ENCODE measurements around the gene CACNA1F.

CACNA1F gene

DNA sequence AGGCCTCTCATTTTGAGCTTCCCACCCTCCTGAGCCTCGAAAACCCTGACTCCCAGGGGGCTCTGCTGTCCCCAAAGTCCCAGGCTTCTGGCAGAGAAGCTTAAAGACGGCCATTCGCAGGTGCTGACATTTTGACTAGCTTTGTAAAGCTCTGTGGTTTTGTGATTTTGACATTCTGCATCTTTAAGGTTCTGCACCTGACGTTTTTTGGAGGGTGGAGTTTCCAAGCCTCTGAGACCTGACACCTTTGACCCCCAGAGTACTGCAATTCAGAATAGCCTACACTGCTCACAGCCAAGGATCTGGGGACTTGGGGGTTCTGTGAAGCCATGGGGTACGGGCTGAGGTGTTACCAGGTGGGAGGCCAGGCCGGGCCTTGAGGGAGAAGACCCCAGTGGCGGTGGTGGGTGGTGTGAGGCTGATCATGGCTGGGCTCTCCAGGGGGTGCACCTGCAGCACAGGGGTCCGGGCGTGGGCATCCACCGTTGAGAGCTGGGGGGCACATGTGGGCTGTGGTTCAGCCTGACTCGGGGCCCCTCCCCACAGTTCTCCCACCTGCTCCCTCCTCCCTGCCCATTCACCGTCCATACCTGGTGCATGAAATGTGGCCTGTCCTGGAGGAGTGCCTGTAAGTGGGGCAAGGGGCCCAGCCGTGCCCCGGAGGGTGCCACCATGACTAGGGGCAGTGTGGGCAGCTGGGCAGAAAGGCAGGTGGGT lies 24.1 kb upstream of the CACNA1F start:
- no peak for DNase-seq (ENCODE audit: low spot score)

DNA sequence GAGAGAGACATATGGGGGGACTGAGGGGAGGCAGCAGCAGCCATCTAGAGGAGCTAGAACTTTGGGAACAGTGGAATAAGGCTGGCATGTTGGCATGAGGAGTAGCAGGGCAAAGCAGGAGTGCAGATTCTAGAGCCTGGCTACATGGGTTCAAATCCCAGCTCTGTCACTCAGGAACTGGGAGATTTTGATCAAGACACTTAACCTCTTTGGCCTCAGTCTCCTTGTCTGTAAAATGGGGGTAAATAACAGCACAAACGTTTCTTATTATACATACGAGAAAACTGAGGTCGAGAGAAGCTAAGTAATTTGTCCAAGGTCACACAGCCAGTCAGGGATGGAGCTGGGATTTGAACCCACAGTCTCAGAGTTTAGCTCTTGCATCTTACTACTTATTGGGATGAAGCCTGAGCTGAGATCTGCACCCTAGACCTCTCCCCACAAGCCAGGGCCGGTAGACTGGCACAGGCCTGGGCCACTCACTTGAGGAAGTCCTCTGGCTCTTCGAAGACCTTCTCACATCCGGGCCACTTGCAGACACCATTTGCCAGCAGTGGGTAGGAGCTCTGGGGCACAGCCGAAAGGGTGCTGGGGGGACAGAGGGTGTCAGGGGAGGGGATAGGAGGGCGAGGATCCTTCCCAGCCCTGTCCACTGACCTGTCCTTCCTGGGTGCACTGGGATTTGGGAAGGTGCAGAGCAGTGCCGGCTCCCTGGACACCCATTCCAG lies 23.3 kb upstream of the CACNA1F start:
- DNase-seq (ENCODE audit: low spot score) = no peak

DNA sequence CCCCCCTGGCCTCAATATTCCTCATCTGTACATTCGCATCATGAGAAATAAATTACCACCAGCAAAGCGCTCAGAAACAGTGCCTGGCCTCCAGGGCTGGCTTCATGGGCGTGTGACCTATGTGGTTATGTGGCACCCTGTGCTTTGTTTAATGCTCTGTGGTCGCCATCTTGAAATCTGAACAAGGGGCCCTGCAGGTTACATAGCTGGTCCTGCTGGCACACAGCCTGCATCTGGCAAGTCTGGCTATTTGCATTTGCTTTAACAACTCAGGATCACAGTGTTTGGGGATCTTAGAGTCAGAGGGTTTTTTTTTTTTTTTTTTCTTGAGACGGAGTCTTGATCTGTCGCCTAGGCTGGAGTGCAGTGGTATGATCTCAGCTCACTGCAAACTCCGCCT lies 21.5 kb upstream of the CACNA1F start:
- DNase-seq (ENCODE audit: low spot score) = no peak

DNA sequence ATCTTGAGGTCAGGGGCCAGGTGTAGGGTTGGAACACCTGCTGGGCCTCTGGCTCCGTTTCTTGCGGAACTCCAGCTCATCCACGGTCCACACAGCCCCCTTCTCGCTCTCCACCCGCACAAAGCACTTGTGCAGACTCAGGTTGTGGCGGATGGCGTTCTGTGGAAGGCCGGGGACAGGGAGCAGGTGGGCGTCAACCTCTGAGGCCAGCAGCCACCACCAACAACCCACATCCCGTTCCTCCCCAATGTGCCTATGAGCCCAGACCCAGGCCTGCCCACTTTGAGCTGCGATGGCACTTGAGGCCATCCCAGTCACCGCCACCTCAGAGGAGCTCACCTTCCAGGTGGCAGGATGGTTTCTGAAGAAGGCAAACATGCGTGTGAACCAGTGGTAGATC lies 18.2 kb upstream of the CACNA1F start:
- no peak for DNase-seq (ENCODE audit: low spot score)

DNA sequence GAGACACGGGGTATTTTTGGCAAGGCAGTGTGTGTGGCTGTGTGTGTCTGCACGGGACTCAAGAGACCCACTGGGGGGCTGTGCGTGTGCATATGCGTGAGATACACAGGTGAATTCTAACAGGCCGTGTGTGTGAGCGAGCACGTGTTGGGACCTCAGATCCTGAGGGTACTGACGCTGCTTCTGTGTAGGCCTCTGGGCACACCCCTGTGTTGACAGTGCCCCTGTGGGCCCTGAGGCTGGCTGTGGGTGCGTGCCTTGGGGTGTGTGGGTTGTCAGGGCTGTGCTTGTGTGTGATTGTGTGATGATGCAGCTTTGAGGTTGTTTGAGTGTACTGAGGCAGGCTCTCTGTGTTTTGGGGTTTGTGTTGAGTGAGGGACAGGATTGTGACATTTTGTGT lies 17.4 kb upstream of the CACNA1F start:
- no peak for DNase-seq (ENCODE audit: low spot score)

DNA sequence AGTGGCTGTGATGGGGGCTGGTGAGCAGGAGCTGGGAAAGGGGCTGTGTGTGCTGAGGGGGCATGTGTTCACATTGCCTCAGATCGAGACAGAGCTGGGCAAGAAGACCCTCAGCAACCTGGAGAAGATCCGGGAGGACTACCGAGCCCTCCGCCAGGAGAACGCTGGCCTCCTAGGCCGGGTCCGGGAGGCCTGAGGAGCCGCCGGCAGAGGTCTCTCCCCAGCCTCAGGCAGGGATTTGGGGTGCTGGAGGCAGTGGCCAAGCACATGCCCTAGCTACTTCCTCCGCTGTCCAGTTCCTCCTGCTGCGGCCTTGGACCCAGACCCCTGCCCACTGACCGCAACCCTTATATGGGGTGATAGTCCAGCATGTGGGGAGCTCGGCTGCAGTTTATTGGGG lies 16.9 kb upstream of the CACNA1F start:
- DNase-seq (ENCODE audit: low spot score) = no peak

DNA sequence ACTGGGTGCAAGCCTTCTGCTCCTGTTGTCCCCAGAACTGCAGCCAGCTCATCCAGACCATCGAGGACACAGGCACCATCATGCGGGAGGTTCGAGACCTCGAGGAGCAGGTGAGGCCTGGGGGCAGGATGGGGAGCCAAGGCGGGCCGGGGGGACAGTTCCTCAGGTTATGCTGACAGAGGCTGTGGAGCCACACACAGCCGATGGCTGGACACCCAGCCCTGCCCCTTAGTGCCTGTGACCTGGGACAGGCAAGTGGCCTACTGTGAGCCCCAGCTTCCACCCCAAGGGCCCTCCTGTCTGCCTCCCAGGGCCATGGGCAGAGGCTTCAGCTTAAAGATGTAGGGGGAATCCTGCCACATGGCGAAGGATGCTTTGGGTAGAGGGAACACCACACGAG lies 16.5 kb upstream of the CACNA1F start:
- no peak for DNase-seq (ENCODE audit: low spot score)

DNA sequence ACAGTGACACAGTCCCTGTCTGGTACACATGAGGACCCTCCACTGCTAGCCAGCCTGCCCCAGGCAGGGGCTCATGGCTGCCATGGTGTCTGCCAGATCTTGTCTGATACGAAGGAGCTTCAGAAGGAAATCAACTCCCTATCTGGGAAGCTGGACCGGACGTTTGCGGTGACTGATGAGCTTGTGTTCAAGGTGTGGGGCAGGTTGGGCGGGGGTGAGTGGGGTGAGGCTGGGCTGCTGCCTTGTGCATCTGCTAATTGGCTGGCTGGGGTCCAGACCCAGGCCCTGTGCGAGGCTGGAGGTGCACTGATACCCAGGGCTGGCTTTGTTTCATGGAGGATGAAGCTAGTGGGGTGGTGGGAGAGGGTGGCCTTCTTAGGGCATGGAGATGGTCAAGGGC lies 15.9 kb upstream of the CACNA1F start:
- DNase-seq (ENCODE audit: low spot score) = no peak

DNA sequence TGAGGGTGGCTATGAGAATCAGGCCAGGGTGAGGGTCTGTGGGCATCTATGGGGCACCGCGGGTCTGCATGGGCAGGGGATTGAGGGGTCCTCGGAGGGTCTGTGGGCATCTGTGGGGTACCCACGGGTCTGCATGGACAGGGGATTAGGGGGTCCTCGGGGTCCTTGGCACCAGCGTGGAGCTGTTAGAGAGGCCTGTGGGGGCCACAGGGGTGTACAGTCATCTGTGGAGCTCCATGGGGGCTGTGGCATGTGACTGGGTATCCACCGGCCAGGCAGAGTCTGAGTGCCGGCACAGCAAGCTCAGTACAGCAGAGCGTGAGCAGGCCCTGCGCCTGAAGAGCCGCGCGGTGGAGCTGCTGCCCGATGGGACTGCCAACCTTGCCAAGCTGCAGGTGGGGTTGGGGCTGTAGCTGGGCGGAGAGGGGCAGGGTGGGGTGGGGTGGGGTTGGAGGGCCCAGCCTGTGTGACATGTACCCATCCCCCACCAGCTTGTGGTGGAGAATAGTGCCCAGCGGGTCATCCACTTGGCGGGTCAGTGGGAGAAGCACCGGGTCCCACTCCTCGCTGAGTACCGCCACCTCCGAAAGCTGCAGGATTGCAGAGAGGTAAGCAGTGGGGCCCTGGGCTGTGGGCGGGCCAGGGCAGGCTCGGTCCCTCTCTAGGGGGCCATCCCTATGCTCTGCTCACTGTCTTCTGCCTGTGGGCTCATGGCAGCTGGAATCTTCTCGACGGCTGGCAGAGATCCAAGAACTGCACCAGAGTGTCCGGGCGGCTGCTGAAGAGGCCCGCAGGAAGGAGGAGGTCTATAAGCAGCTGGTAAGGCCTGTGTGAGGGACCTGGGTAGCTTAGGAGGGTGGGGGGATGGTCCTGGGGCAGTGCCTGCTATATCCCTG lies 15.0 kb upstream of the CACNA1F start:
- no peak for DNase-seq (ENCODE audit: low spot score)

DNA sequence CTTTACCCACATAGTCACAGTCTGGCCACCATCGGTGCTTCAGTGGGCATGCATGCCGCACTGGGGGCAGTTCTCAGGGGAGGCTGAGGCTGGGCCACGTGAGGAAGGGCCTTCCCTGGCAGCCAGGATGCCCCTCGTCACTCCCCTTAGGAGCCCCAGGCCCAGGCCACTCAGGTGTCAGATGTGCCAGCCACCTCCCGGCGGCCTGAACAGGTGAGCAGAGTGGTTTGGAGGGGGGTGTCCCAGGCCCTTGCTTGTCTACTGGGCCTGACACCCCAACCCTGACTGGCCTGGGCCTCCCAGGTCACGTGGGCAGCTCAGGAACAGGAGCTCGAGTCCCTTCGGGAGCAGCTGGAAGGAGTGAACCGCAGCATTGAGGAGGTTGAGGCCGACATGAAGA lies 14.2 kb upstream of the CACNA1F start:
- no peak for DNase-seq (ENCODE audit: low spot score)

DNA sequence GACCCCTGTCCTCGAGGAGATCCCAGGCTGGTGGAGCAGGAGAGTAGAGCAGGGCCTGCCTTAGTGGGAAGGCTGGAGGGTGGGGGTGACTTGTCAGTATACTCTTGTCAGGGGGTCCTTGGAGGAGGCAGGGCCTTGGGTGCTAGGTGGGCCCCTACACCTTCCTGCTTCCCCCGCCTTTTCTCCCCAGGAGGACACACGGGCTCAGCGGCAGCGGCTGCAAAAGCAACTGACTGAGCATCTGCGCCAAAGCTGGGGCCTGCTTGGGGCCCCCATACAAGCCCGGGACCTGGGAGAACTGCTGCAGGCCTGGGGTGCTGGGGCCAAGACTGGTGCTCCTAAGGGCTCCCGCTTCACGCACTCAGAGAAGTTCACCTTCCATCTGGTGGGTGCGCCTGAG lies 13.4 kb upstream of the CACNA1F start:
- no peak for DNase-seq (ENCODE audit: low spot score)

DNA sequence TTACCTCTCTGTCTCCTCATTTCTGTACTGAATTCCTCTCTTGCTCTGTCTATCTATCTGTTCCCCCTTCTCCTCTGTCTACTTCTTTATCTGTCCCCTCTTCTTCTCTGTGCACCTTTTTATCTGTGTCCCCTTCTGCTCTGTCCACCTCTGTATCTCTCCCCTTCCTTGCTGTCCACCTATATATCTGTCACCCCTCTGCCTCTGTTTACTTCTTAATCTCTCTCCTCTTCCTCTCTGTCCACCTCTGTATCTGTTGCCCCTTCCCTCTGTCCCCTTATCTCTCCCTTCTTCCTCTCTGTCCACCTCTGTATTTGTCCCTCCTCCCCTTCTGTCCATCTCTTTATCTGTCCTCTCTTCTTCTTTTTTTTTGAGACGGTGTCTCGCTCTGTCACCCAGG lies 11.1 kb upstream of the CACNA1F start:
- DNase-seq (ENCODE audit: low spot score) = no peak

DNA sequence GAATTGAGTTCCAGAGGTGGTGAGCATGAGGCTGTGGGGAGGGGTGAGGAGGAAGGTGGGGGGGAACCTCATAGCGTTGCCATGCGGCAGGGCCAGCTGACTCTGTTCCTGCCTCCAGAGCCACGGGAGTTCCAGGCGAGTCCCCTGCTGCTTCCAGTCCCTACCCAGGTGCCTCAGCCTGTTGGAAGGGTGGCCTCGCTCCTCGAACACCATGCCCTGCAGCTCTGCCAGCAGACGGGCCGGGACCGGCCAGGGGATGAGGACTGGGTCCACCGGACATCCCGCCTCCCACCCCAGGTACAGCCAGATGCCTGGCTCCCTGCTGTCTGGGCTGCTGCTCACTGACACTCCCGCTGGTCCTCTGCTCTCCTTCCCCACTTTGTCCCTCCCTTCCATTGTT lies 10.0 kb upstream of the CACNA1F start:
- DNase-seq (ENCODE audit: low spot score) = no peak

DNA sequence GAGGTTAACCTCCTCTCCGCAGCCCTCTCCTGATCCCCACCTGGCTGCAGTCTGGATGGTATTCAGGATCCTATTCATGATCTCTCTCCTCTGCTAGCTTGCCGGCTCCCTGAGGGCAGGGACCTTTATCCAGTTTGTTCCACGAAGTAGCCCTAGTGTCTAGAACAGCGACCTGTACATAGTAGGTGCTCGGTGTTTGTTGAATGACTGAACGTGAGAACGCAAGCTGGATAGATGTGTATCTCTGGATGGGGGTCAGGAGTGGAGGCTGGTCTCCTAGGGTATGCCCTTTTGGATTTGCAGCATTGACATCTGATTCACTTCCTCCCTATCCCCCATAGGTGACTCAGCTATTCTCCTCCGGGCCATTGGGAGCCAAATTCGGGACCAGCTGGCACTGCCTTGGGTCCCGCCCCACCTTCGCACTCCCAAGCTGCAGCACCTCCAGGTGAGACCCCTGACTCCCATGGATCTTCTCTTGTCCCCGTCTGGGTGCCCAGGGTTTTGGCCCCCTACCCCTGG lies 9.5 kb upstream of the CACNA1F start:
- no peak for DNase-seq (ENCODE audit: low spot score)

DNA sequence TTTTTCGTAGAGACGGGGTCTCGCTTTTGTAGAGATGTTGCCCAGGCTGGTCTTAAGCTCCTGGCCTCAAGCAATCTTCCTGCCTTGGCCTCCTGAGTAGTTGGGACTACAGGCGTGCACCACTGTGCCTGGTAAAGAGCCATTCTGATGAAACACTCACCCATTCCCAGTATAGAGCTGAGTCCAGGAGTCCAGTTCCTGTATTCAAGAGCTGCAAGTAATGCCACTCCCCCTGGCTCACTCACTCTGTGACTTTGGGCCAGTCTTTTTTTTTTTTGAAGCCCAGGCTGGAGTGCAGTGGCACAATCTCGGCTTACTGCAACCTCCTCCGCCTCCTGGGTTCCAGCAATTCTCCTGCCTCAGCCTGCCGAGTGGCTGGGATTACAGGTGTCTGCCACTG lies 5.6 kb upstream of the CACNA1F start:
- DNase-seq (ENCODE audit: low spot score) = no peak

DNA sequence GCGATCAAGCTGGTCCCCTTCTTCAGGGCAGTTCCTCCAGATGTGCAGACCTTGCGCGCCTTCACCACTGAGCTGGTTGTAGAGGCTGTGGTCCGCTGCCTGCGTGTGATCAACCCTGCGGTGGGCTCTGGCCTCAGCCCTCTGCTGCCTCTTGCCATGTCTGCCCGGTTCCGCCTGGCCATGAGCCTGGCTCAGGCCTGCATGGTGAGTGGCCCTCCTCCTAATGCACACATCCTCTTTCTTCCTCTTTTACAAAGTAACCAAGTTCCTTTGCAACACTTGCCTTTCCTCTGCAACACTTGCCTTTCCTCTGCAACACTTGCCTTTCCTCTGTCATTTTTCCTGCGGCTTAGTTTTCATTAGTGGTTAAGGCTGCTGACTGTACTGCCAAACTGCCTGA lies 3.9 kb upstream of the CACNA1F start:
- no peak for DNase-seq (ENCODE audit: low spot score)

DNA sequence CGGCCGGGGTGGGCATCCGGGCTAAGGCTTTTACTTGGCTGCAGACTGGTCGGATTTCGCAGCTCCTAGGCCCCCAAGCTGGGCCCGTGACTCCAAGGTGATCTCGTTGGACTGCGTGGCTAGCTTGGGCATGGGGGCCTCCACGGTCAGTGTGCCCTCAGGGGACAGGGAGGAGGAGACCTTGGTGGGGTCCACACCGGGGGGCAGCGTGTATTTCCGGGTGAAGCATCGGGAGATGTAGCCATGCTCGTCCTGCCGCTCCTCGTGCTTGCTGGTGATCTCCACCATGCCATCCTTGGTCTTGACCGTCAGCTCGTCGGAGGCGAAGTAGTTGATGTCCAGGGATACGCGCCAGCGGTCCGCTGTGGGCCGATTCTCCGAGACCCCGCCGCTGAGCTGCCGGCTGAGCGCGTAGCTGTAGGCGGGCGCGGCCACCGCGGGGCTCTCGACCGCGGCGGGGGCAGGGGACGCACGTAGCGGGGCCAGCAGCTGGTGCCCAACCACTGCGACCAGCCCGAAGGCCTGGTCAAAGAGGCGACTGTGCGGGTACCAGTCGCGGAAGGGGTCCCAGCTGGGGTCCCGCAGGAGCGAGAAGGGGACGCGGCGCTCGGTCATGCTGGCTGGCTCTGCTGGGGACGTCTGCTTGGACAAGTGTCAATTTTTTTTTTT lies 881 bp upstream of the CACNA1F start:
- no peak for DNase-seq (ENCODE audit: low spot score)

DNA sequence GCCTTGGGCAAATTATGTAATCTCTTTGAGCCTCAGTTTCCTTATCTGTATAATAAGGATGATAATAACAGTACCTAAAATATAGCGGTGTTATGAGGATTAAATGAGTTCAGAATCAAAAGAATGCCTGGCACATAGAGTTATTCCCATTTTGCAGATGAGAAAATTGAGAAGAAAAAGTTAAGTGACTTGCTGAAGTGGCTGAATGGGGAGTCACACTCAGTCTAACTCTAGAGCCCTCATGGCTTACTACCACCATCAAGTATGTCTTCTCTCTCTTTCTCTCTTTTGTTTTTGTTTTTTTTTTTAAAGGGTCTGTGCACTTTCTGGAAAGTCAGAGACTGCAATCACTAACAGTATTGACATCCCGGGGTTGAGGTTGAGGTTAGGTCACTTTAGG lies 615 bp downstream of the CACNA1F start:
- DNase-seq (ENCODE audit: low spot score) = no peak

DNA sequence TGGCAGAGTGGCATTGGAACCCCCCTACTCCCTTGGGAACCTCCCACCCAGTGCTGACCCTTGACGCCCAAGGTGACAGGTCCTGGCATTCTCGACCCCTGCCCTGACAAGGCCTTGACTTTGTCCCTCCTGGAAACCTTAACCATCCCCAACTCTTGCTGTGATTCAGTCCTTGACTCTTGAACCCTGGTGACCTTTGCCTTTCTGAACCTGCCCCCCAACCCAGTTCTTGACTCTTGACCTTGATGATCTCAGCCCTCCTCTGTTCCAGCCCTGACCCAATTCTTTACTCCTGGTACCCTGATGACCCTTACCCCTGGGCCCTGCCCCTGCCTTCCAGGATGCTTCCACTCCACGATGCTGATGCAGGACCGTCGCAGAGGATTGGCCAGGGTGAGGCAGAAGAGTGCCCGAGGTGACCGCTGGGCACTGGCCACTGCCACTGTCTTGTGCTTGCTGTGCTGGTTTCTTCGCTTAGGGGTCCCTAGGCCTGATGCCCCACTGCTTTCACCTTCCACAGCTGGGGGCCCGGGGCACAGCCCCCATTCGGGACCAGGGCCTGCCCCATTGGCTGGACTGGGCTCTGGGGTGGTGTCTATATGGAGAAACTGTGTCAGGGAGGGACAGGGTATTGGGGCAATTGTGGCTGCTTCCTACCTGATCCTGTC lies 1.7 kb downstream of the CACNA1F start:
- no peak for DNase-seq (ENCODE audit: low spot score)

DNA sequence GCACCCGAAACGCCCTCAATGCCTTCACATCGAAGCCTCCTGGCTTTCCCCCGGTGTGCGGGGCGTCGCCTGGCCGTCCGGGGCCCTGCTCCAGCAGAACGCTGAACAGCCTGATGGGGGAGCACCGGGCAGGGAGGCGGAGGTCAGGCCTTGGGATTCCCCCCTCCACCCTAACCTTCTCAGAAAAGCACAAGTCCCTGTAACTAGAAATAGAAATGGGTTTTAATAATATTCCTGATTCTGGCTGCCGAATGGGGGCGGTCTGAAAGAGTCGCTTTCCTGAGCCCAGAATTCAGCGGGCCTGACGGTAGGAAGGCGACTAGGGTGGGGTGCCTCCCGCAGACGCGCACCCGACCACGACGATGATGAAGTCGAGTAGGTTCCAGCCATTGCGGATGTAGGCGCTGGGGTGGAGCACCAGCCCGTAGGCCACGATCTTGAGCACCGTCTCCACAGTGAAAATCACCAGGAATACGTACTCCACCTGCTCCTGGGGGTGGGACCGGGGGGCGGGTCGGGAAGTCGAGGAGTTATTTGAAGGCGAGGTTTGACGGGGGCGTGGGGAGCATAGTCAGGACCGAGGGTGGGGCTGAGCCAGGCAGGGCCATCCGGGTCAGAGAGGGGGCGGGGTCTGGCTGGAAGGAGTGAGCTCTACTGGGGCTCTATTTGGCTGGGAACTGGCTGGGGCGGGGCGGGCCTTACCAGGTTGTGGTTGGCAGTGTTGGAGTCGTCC lies 2.5 kb downstream of the CACNA1F start:
- no peak for DNase-seq (ENCODE audit: low spot score)

DNA sequence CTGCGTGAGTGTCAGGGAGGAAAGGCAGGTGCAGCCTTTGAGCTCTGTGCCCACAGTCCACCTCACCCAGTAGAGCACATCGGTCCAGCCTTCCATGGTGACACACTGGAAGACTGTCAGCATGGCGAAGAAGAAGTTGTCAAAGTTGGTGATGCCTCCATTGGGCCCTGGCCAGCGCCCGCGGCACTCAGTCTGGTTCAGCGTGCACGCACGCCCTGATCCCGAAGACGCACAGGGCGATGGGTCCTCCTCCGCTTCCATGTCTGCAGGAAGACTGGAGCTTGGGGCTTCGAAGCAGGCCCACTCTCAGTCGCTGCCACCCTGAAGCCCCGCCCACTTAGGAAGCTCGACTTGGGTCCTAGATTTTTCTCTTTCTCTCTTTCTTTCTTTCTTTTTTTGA lies 5.0 kb downstream of the CACNA1F start:
- no peak for DNase-seq (ENCODE audit: low spot score)

Data from HuH-7.5 (cell line).